CD4-positive, alpha-beta T cell (primary cell): ENCODE data around the gene PRR15L. TPM values are rescaled to one million over a fixed set of nuclear protein-coding genes. Genes with fewer than 3 reads are reported as not detected.

Source experiments
- ATAC-seq: fragments of 200-7000 bp; cut with Tn5 transposase; one replicate; pipeline ENCODE4 v1.10.0; 2022; ENCODE audit warnings: mild to moderate bottlenecking; ENCODE audit not compliant: poor library complexity
- CTCF ChIA-PET: fragments of 350-600 bp; sonication (Branson Sonifier 250); formaldehyde crosslinking; loops from one replicate; lab custom pipeline; 2021; ENCODE audit warnings: antibody characterized with exemption, inconsistent platforms; lab: Charles Lee
- POLR2A ChIA-PET: fragments of 350-600 bp; sonication (Branson Sonifier 250); formaldehyde crosslinking; loops from one replicate; lab custom pipeline; 2021; ENCODE audit warnings: antibody characterized with exemption, inconsistent platforms; lab: Charles Lee
- DNase-seq, 14 experiments: peaks; one replicate each; pipeline ENCODE4 v3.0.0-alpha.2; 2013 to 2020; ENCODE audit warnings: mixed read lengths in 2 of 14
- H3K27ac ChIP-seq, 2 donors: one replicate each; pipeline versions ENCODE4 v1.5.1 to v1.7.0; 2013; ENCODE audit warnings: low read length in 2 of 2, low read depth in 1 of 2, mild to moderate bottlenecking in 1 of 2
- H3K27me3 ChIP-seq, 2 experiments: 1 replicate in 1 of 2; 2 replicates in 1 of 2; pipeline versions ENCODE4 v1.6.1 to v1.7.0; 2013; ENCODE audit warnings: low read length in 2 of 2, control low read depth in 1 of 2, mild to moderate bottlenecking in 1 of 2, moderate library complexity in 1 of 2; ENCODE audit not compliant: insufficient read depth in 2 of 2, control insufficient read depth in 1 of 2
- H3K36me3 ChIP-seq: one replicate; pipeline ENCODE4 v1.6.1; 2013; ENCODE audit warnings: low read length, control low read depth; ENCODE audit not compliant: insufficient read depth
- H3K4me1 ChIP-seq: one replicate; pipeline ENCODE4 v1.6.1; 2013; ENCODE audit warnings: low read length, control low read depth; ENCODE audit not compliant: insufficient read depth
- H3K4me3 ChIP-seq: one replicate; pipeline ENCODE4 v1.5.1; 2013; ENCODE audit warnings: mild to moderate bottlenecking, low read length, moderate library complexity
- H3K9me3 ChIP-seq, 2 experiments: 1 replicate in 1 of 2; 2 replicates in 1 of 2; pipeline versions ENCODE4 v1.6.1 to v1.7.0; 2013; ENCODE audit warnings: low read length in 2 of 2, mild to moderate bottlenecking in 2 of 2, control low read depth in 1 of 2, moderate library complexity in 1 of 2; ENCODE audit not compliant: control insufficient read depth in 1 of 2, insufficient read depth in 1 of 2
- H3K27ac Mint-ChIP-seq: one replicate; pipeline ENCODE4 v1.8.0; 2020; ENCODE audit warnings: mixed read lengths
- H3K27me3 Mint-ChIP-seq: one replicate; pipeline ENCODE4 v1.8.0; 2021; ENCODE audit warnings: mixed read lengths
- H3K36me3 Mint-ChIP-seq: one replicate; pipeline ENCODE4 v1.8.0; 2021; ENCODE audit warnings: low read depth, mixed read lengths
- H3K4me1 Mint-ChIP-seq: one replicate; pipeline ENCODE4 v1.8.0; 2021; ENCODE audit warnings: low read depth, mixed read lengths
- H3K4me3 Mint-ChIP-seq: one replicate; pipeline ENCODE4 v1.8.0; 2020; ENCODE audit warnings: mild to moderate bottlenecking, mixed read lengths
- H3K9me3 Mint-ChIP-seq: one replicate; pipeline ENCODE4 v1.8.0; 2020; ENCODE audit warnings: mixed read lengths
- intact Hi-C, 2 experiments: fragments of 100-400 bp; cut with DNase I in 1 of 2; cut with micrococcal nuclease in 1 of 2; formaldehyde crosslinking; loops; one replicate each; pipeline versions ENCODE4 v1.15.1 to v1.9.0; 2023 to 2025; cut with DNase I, micrococcal nuclease
- total RNA-seq, 174 experiments: library from RNA in 2 of 174; stranded (reverse) in 2 of 174; gene quantifications; one replicate each; pipeline ENCODE4 v1.2.3 and lab custom pipeline; 2021 to 2026
- TF ChIP-seq, protein P1 (sequence below): fragments of 200-600 bp; IDR thresholded peaks from one replicate; pipeline ENCODE4 v1.8.0; 2022; ENCODE audit warnings: antibody characterized with exemption, mild to moderate bottlenecking

The PRR15L gene
- total RNA-seq, 2 experiments from 2014 or later: not detected

DNA sequence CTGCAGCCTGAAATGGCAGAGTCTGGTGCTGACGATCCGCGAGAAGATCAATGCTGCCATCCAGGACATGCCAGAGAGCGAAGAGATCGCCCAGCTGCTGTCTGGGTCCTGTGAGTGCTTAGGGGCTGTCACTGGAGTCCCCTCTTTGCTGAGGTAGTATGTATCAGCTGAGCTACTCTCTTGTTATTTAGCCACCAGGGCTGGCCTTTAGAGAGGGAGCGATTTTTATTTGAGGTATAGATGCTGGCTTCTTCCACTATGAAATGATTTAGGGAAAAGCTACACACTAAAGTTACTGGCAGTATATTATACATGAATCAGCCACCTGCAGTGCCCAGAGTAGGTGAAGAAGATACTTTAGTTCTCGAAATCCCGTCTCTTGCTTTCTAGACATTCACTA, 15.9 kb upstream of the PRR15L start:
- Histone ChIP-seq H3K27ac (no peak overlapping the region), H3K27me3 (no peaks in the 10 kb centered on the region), H3K36me3 (peaks cover 43% of the 10 kb centered on the region), H3K4me1 (peaks cover 26% of the 10 kb centered on the region), H3K9me3 (no peaks in the 10 kb centered on the region), H3K4me3 (no peak overlapping the region)
- intact Hi-C loops: loop anchor here in 1 of 2 experiments (2.0 to 5.0 kb wide), 2 partner anchors 75 to 321 kb away; partner anchors contain the start of gene NFE2L1
- DNase-seq (no peak), ATAC-seq (no peak)
- Mint-ChIP-seq H3K4me3 (peak overlapping the region; percentile 40), H3K4me1 (peaks cover 26% of the 10 kb centered on the region), H3K9me3 (no peaks in the 10 kb centered on the region), H3K36me3 (peaks cover 54% of the 10 kb centered on the region), H3K27ac (no peak overlapping the region), H3K27me3 (no peaks in the 10 kb centered on the region)
- TF ChIP-seq, protein P1, sequence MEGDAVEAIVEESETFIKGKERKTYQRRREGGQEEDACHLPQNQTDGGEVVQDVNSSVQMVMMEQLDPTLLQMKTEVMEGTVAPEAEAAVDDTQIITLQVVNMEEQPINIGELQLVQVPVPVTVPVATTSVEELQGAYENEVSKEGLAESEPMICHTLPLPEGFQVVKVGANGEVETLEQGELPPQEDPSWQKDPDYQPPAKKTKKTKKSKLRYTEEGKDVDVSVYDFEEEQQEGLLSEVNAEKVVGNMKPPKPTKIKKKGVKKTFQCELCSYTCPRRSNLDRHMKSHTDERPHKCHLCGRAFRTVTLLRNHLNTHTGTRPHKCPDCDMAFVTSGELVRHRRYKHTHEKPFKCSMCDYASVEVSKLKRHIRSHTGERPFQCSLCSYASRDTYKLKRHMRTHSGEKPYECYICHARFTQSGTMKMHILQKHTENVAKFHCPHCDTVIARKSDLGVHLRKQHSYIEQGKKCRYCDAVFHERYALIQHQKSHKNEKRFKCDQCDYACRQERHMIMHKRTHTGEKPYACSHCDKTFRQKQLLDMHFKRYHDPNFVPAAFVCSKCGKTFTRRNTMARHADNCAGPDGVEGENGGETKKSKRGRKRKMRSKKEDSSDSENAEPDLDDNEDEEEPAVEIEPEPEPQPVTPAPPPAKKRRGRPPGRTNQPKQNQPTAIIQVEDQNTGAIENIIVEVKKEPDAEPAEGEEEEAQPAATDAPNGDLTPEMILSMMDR: no peak
- ChIA-PET CTCF (no interaction called here), POLR2A (interaction anchor here (0.6 kb wide), 1 partner anchor 33 kb away, joined by 3 read pairs; no protein-coding TSS in a partner anchor)

DNA sequence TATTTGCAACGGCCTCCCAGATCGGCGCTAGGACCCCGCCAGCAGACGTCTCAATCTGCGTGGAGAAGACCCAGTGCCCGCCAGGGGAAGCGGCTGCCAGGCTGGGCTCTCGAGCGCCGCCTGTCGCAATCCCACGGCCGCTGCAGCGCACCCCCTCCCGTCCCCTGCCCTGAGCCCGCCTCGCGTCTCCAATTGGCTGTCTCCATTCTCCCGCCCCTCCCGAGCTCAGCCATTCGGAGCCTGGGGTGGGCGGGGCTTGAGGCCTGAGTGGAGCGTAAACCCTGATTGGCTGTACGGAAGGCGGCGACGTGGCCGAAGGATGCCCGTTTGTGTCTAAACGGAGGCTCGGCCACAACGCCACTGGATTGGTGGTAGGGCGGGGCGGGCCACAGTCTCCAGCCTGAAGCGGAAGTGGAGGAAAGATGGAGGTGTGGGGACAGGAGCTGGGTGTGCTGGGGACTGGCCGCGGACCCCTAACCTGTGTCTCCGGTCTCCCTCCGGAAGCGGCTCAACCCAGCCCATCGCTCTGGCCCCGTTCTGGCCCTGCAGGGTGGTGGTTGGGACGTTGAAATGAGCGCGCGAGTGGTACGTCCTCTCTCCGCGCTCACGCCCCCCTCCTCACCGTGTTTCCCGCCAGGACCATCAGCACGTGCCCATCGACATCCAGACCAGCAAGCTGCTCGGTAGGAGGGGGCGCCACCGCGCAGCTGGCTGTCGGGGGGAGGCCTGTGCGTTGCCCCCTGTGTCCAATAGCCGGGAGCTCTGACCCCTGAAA, 13.2 kb upstream of the PRR15L start, which contains the start of gene CDK5RAP3:
TSS of gene CDK5RAP3 (plus strand) at position 389 of the 775 bp plus-strand sequence. CDS start at position 423, 34 bp downstream.
- peaks cover 26% of the 10 kb centered on the region for H3K4me1 Mint-ChIP-seq
- ATAC-seq (peak; percentile 98), DNase-seq (peak; percentile 95 to 99 (median 98))
- peak within 1 kb of the TSS; percentile 99 for H3K4me3 ChIP-seq
- H3K27ac ChIP-seq: peak within 1 kb of the TSS; percentile 32 to 72
- H3K4me1 ChIP-seq: peaks cover 26% of the 10 kb centered on the region
- POLR2A ChIA-PET: interaction anchor here (0.9 to 2.6 kb wide), 19 partner anchors 11 to 321 kb away, joined by 3 to 56 read pairs (median 5); partner anchors contain the start of genes KPNB1, LRRC46, MRPL10 and NFE2L1
- TF ChIP-seq, protein P1: peak; percentile 92
- H3K36me3 Mint-ChIP-seq: peaks cover 33% of the 10 kb centered on the region
- CTCF ChIA-PET: interaction anchor here (0.6 to 3.8 kb wide), 28 partner anchors 12 to 141 kb away, joined by 3 to 70 read pairs (median 4); partner anchors contain the start of genes LRRC46, MRPL10, PNPO and PRR15L
- no peaks in the 10 kb centered on the region for H3K9me3 Mint-ChIP-seq
- peak within 1 kb of the TSS; percentile 99 for H3K4me3 Mint-ChIP-seq
- H3K27ac Mint-ChIP-seq: peak within 1 kb of the TSS; percentile 86
- peaks cover 24% of the 10 kb centered on the region for H3K36me3 ChIP-seq
- H3K27me3 Mint-ChIP-seq: no peaks in the 10 kb centered on the region
- H3K9me3 ChIP-seq: no peaks in the 10 kb centered on the region
- intact Hi-C loops: loop anchor here (1.0 to 5.0 kb wide), 8 partner anchors 22 to 319 kb away; partner anchors contain the start of genes PNPO (in 2 of the 2), SCRN2 (in 1 of the 2) and SP2 (in 1 of the 2)
- H3K27me3 ChIP-seq: no peaks in the 10 kb centered on the region

DNA sequence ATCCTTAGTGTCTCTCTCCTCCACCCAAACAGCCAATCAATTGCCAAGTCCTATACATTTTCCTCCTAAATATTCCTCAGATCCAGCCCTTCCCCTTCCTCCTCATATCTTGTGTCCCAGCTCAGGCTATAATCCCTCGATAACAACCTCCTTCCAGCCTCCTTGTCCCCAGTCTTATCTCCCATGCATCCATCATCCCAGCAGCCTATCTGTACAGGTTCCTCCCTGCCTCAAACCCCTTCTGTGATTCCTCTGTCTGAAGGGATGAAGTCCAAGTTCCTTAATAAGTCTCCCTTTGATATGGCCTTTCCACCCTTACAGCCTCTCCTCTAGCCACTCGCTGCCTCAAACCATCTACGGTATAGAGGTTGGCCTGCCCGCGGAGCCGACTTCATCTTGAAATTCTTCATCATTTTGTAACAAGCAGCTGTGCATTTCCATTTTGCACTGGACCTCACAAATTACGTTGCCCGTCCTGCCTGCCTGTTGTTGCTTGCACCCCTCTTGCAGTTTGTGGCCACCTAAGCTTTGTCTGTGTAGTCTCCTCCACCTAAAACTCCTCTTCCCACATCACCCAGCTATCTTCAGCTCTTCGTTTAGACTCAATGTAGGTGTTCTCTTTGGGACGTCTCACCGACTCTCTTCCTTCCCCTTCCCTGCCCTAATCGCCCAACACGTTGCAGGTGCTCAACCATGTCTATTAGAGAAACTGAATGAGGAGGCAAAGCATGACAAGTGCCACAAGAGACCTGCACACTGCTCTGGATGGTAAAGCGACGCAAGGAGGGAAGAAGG, 12.4 kb upstream of the PRR15L start:
- Mint-ChIP-seq H3K4me3 (peak overlapping the region; percentile 99), H3K9me3 (no peaks in the 10 kb centered on the region), H3K27ac (peak overlapping the region; percentile 86), H3K4me1 (peaks cover 26% of the 10 kb centered on the region), H3K27me3 (no peaks in the 10 kb centered on the region), H3K36me3 (peaks cover 26% of the 10 kb centered on the region)
- POLR2A ChIA-PET: interaction anchor here (1.0 to 2.6 kb wide), 15 partner anchors 11 to 320 kb away, joined by 3 to 56 read pairs (median 5); partner anchors contain the start of genes KPNB1, LRRC46, MRPL10 and NFE2L1
- ATAC-seq: no peak
- TF ChIP-seq, protein P1: no peak
- H3K27ac ChIP-seq: no peak overlapping the region
- no peaks in the 10 kb centered on the region for H3K27me3 ChIP-seq
- H3K9me3 ChIP-seq: no peaks in the 10 kb centered on the region
- peaks cover 26% of the 10 kb centered on the region for H3K4me1 ChIP-seq
- peaks cover 16% of the 10 kb centered on the region for H3K36me3 ChIP-seq
- peak overlapping the region; percentile 99 for H3K4me3 ChIP-seq
- intact Hi-C loops: loop anchor here (1.0 to 5.0 kb wide), 8 partner anchors 18 to 318 kb away; partner anchors contain the start of genes PNPO (in 2 of the 2), SCRN2 (in 1 of the 2) and SP2 (in 1 of the 2)
- peak in 1 of 14 experiments; percentile 16 for DNase-seq
- CTCF ChIA-PET: interaction anchor here (0.7 to 3.8 kb wide), 17 partner anchors 11 to 141 kb away, joined by 3 to 70 read pairs (median 6); partner anchors contain the start of genes LRRC46, MRPL10, PNPO and SCRN2
